OCI-LY1 (cell line): ENCODE data around the gene RNFT2.

Experiments
- H2AFZ ChIP-seq: fragments of 200-600 bp; sonication (generic), shearing (Covaris generic); 2 replicates; pipeline ENCODE4 v1.6.0; 2014; ENCODE audit warnings: antibody characterized with exemption, mild to moderate bottlenecking, low read length
- H3F3A ChIP-seq: fragments of 200-600 bp; sonication (generic), shearing (Covaris generic); 2 replicates; pipeline ENCODE4 v1.6.0; 2014; ENCODE audit warnings: mild to moderate bottlenecking, antibody characterized with exemption, low read length, moderate library complexity; ENCODE audit not compliant: insufficient read depth
- H3K27ac ChIP-seq: fragments of 200-600 bp; sonication (generic); 2 replicates; pipeline ENCODE4 v1.5.1; 2014; ENCODE audit warnings: low read length, mixed run types, mild to moderate bottlenecking, low read depth; ENCODE audit not compliant: poor library complexity, severe bottlenecking
- H3K27me3 ChIP-seq: fragments of 200-600 bp; sonication (generic); 2 replicates; pipeline ENCODE4 v1.6.0; 2014; ENCODE audit warnings: antibody characterized with exemption, mild to moderate bottlenecking, low read length, moderate library complexity; ENCODE audit not compliant: insufficient read depth
- H3K36me3 ChIP-seq: fragments of 200-600 bp; sonication (generic); 2 replicates; pipeline ENCODE4 v1.6.1; 2014; ENCODE audit warnings: mild to moderate bottlenecking, antibody characterized with exemption, low read length, moderate library complexity, mixed read lengths; ENCODE audit not compliant: insufficient read depth
- H3K4me1 ChIP-seq: fragments of 200-600 bp; sonication (generic); 2 replicates; pipeline ENCODE4 v1.5.1; 2014; ENCODE audit warnings: mild to moderate bottlenecking, low read length, moderate library complexity; ENCODE audit not compliant: insufficient read depth, severe bottlenecking
- H3K4me2 ChIP-seq: fragments of 200-600 bp; sonication (generic), shearing (Covaris generic); 2 replicates; pipeline ENCODE4 v1.6.1; 2014; ENCODE audit warnings: low read length
- H3K4me3 ChIP-seq: fragments of 200-600 bp; sonication (generic); 2 replicates; pipeline ENCODE4 v1.5.1; 2014; ENCODE audit warnings: low read length, low read depth, mild to moderate bottlenecking, mixed read lengths; ENCODE audit not compliant: poor library complexity, severe bottlenecking
- H3K79me2 ChIP-seq: fragments of 200-600 bp; shearing (Covaris generic); 2 replicates; pipeline ENCODE4 v1.6.1; 2016; ENCODE audit warnings: mixed run types, low read length, mixed read lengths; ENCODE audit not compliant: insufficient read depth
- H3K9ac ChIP-seq: fragments of 200-600 bp; sonication (generic), shearing (Covaris generic); 2 replicates; pipeline ENCODE4 v1.6.1; 2014; ENCODE audit warnings: mild to moderate bottlenecking, low read length, mixed read lengths
- H3K9me2 ChIP-seq: fragments of 200-600 bp; sonication (generic), shearing (Covaris generic); 2 replicates; pipeline ENCODE4 v1.6.1; 2014; ENCODE audit warnings: low read depth, mild to moderate bottlenecking, low read length, mixed read lengths
- H3K9me3 ChIP-seq: fragments of 200-600 bp; shearing (Covaris generic); 2 replicates; pipeline ENCODE4 v1.6.1; 2014; ENCODE audit warnings: low read length, mixed read lengths
- H4K20me1 ChIP-seq: fragments of 200-600 bp; sonication (generic), shearing (Covaris generic); 2 replicates; pipeline ENCODE4 v1.6.0; 2016; ENCODE audit warnings: mild to moderate bottlenecking, low read length; ENCODE audit not compliant: insufficient read depth
- CTCF ChIP-seq: fragments of 200-600 bp; sonication (generic), shearing (Covaris generic); IDR thresholded peaks from 2 replicates; pipeline ENCODE4 v1.5.1; 2017; ENCODE audit warnings: mild to moderate bottlenecking, antibody characterized with exemption, low read length, moderate library complexity, mixed read lengths
- EZH2 ChIP-seq: fragments of 200-600 bp; sonication (generic), shearing (Covaris generic); IDR thresholded peaks from 2 replicates; pipeline ENCODE4 v1.8.0; 2017; ENCODE audit warnings: borderline replicate concordance, mixed run types, mild to moderate bottlenecking, antibody characterized with exemption, low read length, moderate library complexity, mixed read lengths

RNFT2 gene

GRCh38 chr12:116862167-116862566 is 124.1 kb downstream of the RNFT2 start:
- peak overlapping the region; percentile 88 for H3K27ac ChIP-seq
- H3K79me2 ChIP-seq = no peaks in the 10 kb centered on the region
- no peaks in the 10 kb centered on the region for H3K9me3 ChIP-seq
- H3K27me3 ChIP-seq = no peaks in the 10 kb centered on the region
- no peak for TF ChIP-seq CTCF
- no peak for TF ChIP-seq EZH2
- H4K20me1 ChIP-seq = no peaks in the 10 kb centered on the region
- H2AFZ ChIP-seq = no peak overlapping the region
- H3K4me2 ChIP-seq = peak overlapping the region; percentile 44
- H3K4me3 ChIP-seq = peak overlapping the region; percentile 0
- H3K9ac ChIP-seq = no peak overlapping the region
- no peaks in the 10 kb centered on the region for H3F3A ChIP-seq
- H3K9me2 ChIP-seq = no peaks in the 10 kb centered on the region
- H3K4me1 ChIP-seq = peaks cover 67% of the 10 kb centered on the region
- peaks cover 53% of the 10 kb centered on the region for H3K36me3 ChIP-seq

GRCh38 chr12:116863275-116863767 is 125.2 kb downstream of the RNFT2 start:
- no peak overlapping the region for H2AFZ ChIP-seq
- TF ChIP-seq EZH2 (no peak), CTCF (peak; percentile 98)
- no peak overlapping the region for H3K9ac ChIP-seq
- H3K27me3 ChIP-seq = no peaks in the 10 kb centered on the region
- H3K9me3 ChIP-seq = no peaks in the 10 kb centered on the region
- H3K4me2 ChIP-seq = no peak overlapping the region
- H3F3A ChIP-seq = no peaks in the 10 kb centered on the region
- no peaks in the 10 kb centered on the region for H3K79me2 ChIP-seq
- H4K20me1 ChIP-seq = no peaks in the 10 kb centered on the region
- no peak overlapping the region for H3K4me3 ChIP-seq
- H3K27ac ChIP-seq = peak overlapping the region; percentile 13
- H3K36me3 ChIP-seq = peaks cover 62% of the 10 kb centered on the region
- H3K9me2 ChIP-seq = no peaks in the 10 kb centered on the region
- peaks cover 56% of the 10 kb centered on the region for H3K4me1 ChIP-seq

GRCh38 chr12:116864371-116865160 is 126.5 kb downstream of the RNFT2 start:
- peaks cover 69% of the 10 kb centered on the region for H3K36me3 ChIP-seq
- H3K9me3 ChIP-seq = no peaks in the 10 kb centered on the region
- H2AFZ ChIP-seq = no peak overlapping the region
- H3K27me3 ChIP-seq = no peaks in the 10 kb centered on the region
- H3K9me2 ChIP-seq = no peaks in the 10 kb centered on the region
- 0 out of 2 replicates have a peak, but pooled peaks cover 2% of the 10 kb centered on the region for H3K79me2 ChIP-seq
- H4K20me1 ChIP-seq = no peaks in the 10 kb centered on the region
- H3K4me3 ChIP-seq = no peak overlapping the region
- no peak overlapping the region for H3K9ac ChIP-seq
- no peaks in the 10 kb centered on the region for H3F3A ChIP-seq
- H3K27ac ChIP-seq = no peak overlapping the region
- no peak for TF ChIP-seq EZH2
- no peak for TF ChIP-seq CTCF
- H3K4me2 ChIP-seq = no peak overlapping the region
- peaks cover 44% of the 10 kb centered on the region for H3K4me1 ChIP-seq
